DND-41 (cell line): Measurements from ENCODE around the gene YWHAB.

Experiments
- EZH2 ChIP-seq: IDR thresholded peaks from 3 replicates; pipeline ENCODE4 v1.6.1; 2012; ENCODE audit warnings: borderline replicate concordance, low read depth, mild to moderate bottlenecking, moderate library complexity, low read length, inconsistent platforms; ENCODE audit not compliant: severe bottlenecking
- TF ChIP-seq, protein P1 (sequence below): IDR thresholded peaks from 2 replicates; pipeline ENCODE4 v1.5.1; 2012; ENCODE audit warnings: borderline replicate concordance, low read length, moderate library complexity, mild to moderate bottlenecking; ENCODE audit not compliant: poor library complexity, severe bottlenecking; ENCODE audit errors: extremely low read depth

DNA sequence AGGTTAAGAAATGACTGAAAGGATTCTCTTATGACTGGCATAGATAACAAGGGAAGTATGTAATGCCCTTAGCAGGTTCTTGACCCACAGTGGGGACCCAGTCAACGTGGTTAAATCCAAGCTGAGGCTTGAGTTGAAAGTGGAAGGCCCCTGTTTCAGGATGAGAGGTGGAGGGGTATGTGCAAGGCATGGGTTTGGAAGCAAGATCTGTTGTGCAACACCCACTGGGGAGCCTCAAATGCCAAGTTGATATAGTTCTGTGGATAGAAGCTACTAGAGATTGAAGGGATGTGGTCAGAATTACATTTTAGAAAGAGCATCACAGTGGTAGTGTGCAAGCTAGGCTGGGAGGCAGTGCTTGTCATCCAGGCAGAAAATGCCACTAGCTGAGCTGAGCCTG lies 29.4 kb downstream of the YWHAB start:
- TF ChIP-seq, protein P1, sequence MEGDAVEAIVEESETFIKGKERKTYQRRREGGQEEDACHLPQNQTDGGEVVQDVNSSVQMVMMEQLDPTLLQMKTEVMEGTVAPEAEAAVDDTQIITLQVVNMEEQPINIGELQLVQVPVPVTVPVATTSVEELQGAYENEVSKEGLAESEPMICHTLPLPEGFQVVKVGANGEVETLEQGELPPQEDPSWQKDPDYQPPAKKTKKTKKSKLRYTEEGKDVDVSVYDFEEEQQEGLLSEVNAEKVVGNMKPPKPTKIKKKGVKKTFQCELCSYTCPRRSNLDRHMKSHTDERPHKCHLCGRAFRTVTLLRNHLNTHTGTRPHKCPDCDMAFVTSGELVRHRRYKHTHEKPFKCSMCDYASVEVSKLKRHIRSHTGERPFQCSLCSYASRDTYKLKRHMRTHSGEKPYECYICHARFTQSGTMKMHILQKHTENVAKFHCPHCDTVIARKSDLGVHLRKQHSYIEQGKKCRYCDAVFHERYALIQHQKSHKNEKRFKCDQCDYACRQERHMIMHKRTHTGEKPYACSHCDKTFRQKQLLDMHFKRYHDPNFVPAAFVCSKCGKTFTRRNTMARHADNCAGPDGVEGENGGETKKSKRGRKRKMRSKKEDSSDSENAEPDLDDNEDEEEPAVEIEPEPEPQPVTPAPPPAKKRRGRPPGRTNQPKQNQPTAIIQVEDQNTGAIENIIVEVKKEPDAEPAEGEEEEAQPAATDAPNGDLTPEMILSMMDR = no peak
- no peak for TF ChIP-seq EZH2
